ENCODE data around the gene IFNAR1. TPM values are rescaled to one million over a fixed set of nuclear protein-coding genes. Genes with fewer than 3 reads are reported as not detected.
A peak's percentile ranks its signal among the peaks of the same experiment; 100 is the strongest.

The IFNAR1 gene
- total RNA-seq, 3 donors from 2014 or later (not counting 1 experiment from before 2014, with no cell fraction given) = 15.0 to 21.3 (median 19.3) TPM

- no peak overlapping the region for H3K4me3 Mint-ChIP-seq
- peaks cover 18 to 22% of the 10 kb centered on the region in 2 donors for H3K4me1 Mint-ChIP-seq
- DNase-seq (no peak), ATAC-seq (no peak)
- Histone ChIP-seq H3K27ac (ENCODE audit: low read length) (peak overlapping the region; percentile 6), H3K27me3 (ENCODE audit: control insufficient read depth, insufficient read depth, low read length) (no peaks in the 10 kb centered on the region), H3K4me3 (ENCODE audit: low read length) (no peak overlapping the region), H3K4me1 (ENCODE audit: control insufficient read depth, insufficient read depth, low read length) (peaks cover 31% of the 10 kb centered on the region), H3K36me3 (ENCODE audit: control insufficient read depth, insufficient read depth, low read length) (peaks cover 3% of the 10 kb centered on the region), H3K9me3 (ENCODE audit: control insufficient read depth, insufficient read depth, low read length) (no peaks in the 10 kb centered on the region)
- H3K9me3 Mint-ChIP-seq = no peaks in the 10 kb centered on the region
- WGBS (ENCODE audit: insufficient coverage) = 80% methylated on average over 2 of the region's 2 CpGs
- H3K27ac Mint-ChIP-seq = peak overlapping the region in 1 of 2 donors; percentile 56
- no peak for TF ChIP-seq CTCF (IDR thresholded peaks at IDR 0.05)
- no peaks in the 10 kb centered on the region for H3K27me3 Mint-ChIP-seq (ENCODE audit: low read depth in 2 of 2)
- no peaks in the 10 kb centered on the region for H3K36me3 Mint-ChIP-seq
- intact Hi-C loops (cut with micrococcal nuclease) = no loop called here
Measured at GRCh38 chr21:33301632-33302002, 23.2 kb upstream of the IFNAR1 start.

GRCh38 chr21:33302055-33302454 lies 22.7 kb upstream of the IFNAR1 start:
- DNase-seq = no peak
- no peak for ATAC-seq
- Mint-ChIP-seq H3K27me3 (ENCODE audit: low read depth in 2 of 2) (no peaks in the 10 kb centered on the region), H3K9me3 (no peaks in the 10 kb centered on the region), H3K4me3 (no peak overlapping the region), H3K36me3 (no peaks in the 10 kb centered on the region), H3K4me1 (peaks cover 18 to 22% of the 10 kb centered on the region in 2 donors), H3K27ac (no peak overlapping the region)
- no peaks in the 10 kb centered on the region for H3K27me3 ChIP-seq (ENCODE audit: control insufficient read depth, insufficient read depth, low read length)
- peaks cover 2% of the 10 kb centered on the region for H3K36me3 ChIP-seq (ENCODE audit: control insufficient read depth, insufficient read depth, low read length)
- H3K9me3 ChIP-seq (ENCODE audit: control insufficient read depth, insufficient read depth, low read length) = no peaks in the 10 kb centered on the region
- 98% methylated on average over 7 of the region's 7 CpGs for WGBS (ENCODE audit: insufficient coverage)
- H3K4me1 ChIP-seq (ENCODE audit: control insufficient read depth, insufficient read depth, low read length) = peaks cover 31% of the 10 kb centered on the region
- intact Hi-C loops (cut with micrococcal nuclease) = no loop called here
- H3K27ac ChIP-seq (ENCODE audit: low read length) = no peak overlapping the region
- no peak overlapping the region for H3K4me3 ChIP-seq (ENCODE audit: low read length)
- TF ChIP-seq CTCF (IDR thresholded peaks at IDR 0.05) = no peak

GRCh38 chr21:33302796-33303195 lies 22.0 kb upstream of the IFNAR1 start:
- no peak for TF ChIP-seq CTCF (IDR thresholded peaks at IDR 0.05)
- intact Hi-C loops (cut with micrococcal nuclease) = no loop called here
- Mint-ChIP-seq H3K4me3 (no peak overlapping the region), H3K27ac (no peak overlapping the region), H3K9me3 (no peaks in the 10 kb centered on the region), H3K36me3 (no peaks in the 10 kb centered on the region), H3K4me1 (peaks cover 18 to 22% of the 10 kb centered on the region in 2 donors), H3K27me3 (ENCODE audit: low read depth in 2 of 2) (no peaks in the 10 kb centered on the region)
- ATAC-seq (no peak), DNase-seq (no peak)
- Histone ChIP-seq H3K4me3 (ENCODE audit: low read length) (no peak overlapping the region), H3K9me3 (ENCODE audit: control insufficient read depth, insufficient read depth, low read length) (no peaks in the 10 kb centered on the region), H3K4me1 (ENCODE audit: control insufficient read depth, insufficient read depth, low read length) (peaks cover 31% of the 10 kb centered on the region), H3K36me3 (ENCODE audit: control insufficient read depth, insufficient read depth, low read length) (no peaks in the 10 kb centered on the region), H3K27ac (ENCODE audit: low read length) (no peak overlapping the region), H3K27me3 (ENCODE audit: control insufficient read depth, insufficient read depth, low read length) (no peaks in the 10 kb centered on the region)
- 91% methylated on average over 6 of the region's 7 CpGs for WGBS (ENCODE audit: insufficient coverage)

- intact Hi-C loops (cut with micrococcal nuclease) = no loop called here
- H3K27ac Mint-ChIP-seq = no peak overlapping the region
- ATAC-seq (no peak), DNase-seq (no peak)
- H3K36me3 Mint-ChIP-seq = no peaks in the 10 kb centered on the region
- H3K4me1 Mint-ChIP-seq = peaks cover 14 to 15% of the 10 kb centered on the region in 2 donors
- no peak overlapping the region for H3K27ac ChIP-seq (ENCODE audit: low read length)
- H3K4me1 ChIP-seq (ENCODE audit: control insufficient read depth, insufficient read depth, low read length) = peaks cover 18% of the 10 kb centered on the region
- no peak overlapping the region for H3K4me3 ChIP-seq (ENCODE audit: low read length)
- no peak overlapping the region for H3K4me3 Mint-ChIP-seq
- no peaks in the 10 kb centered on the region for H3K9me3 ChIP-seq (ENCODE audit: control insufficient read depth, insufficient read depth, low read length)
- H3K27me3 Mint-ChIP-seq (ENCODE audit: low read depth in 2 of 2) = no peaks in the 10 kb centered on the region
- WGBS (ENCODE audit: insufficient coverage) = 92% methylated on average over 4 of the region's 4 CpGs
- no peak for TF ChIP-seq CTCF (IDR thresholded peaks at IDR 0.05)
- no peaks in the 10 kb centered on the region for H3K36me3 ChIP-seq (ENCODE audit: control insufficient read depth, insufficient read depth, low read length)
- no peaks in the 10 kb centered on the region for H3K27me3 ChIP-seq (ENCODE audit: control insufficient read depth, insufficient read depth, low read length)
- no peaks in the 10 kb centered on the region for H3K9me3 Mint-ChIP-seq
Measured at GRCh38 chr21:33305344-33305671, 19.5 kb upstream of the IFNAR1 start.
